HG03025 (cell line): ENCODE results near the gene MIPOL1.
"Not testable (repeated sequence)": the region's sequence is repeated elsewhere in the genome, so short reads cannot be mapped to it uniquely, and the experiment has no call there.

Source experiments
- ATAC-seq: cut with Tn5 transposase; IDR thresholded peaks from one replicate; pipeline ENCODE4 v1.9.1; 2021; ENCODE audit warnings: mild to moderate bottlenecking, moderate library complexity; ENCODE audit not compliant: unreplicated experiment, low FRiP score

Gene MIPOL1

DNA sequence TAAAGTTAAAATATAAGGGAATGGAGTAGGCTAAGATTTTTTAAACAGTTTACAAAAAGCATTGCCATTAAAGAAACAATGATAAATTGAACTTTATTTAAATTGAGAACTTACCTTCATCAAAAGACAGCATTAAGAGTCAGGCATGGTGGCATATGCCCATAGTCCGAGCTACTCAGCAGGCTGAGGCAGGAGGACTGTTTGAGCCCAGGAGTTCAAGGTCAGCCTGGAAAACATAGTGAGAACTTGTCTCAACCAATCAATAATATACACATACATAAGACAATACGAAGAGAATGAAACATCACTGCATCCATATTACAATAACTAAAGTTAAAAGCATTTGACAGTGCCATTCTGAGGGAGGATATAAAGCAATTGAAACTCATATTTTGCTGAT is 299.7 kb downstream of the MIPOL1 start:
- ATAC-seq, result no peak

DNA sequence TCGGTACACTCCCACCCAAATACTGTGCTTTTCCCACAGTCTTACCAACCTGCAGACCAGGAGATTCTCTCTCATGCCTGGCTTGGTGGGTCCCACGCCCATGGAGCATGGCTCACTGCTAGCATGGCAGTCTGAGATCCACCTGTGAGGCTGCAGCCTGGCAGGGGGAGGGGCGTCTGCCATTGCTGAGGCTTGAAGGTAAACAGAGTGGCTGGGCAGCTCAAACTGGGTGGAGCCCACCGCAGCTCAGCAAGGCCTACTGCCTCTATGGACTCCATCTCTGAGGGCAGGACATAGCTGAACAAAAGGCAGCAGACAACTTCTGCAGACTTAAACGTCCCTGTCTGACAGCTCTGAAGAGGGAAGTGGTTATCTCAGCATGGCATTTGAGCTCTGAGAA is 304.1 kb downstream of the MIPOL1 start:
- no peak for ATAC-seq

DNA sequence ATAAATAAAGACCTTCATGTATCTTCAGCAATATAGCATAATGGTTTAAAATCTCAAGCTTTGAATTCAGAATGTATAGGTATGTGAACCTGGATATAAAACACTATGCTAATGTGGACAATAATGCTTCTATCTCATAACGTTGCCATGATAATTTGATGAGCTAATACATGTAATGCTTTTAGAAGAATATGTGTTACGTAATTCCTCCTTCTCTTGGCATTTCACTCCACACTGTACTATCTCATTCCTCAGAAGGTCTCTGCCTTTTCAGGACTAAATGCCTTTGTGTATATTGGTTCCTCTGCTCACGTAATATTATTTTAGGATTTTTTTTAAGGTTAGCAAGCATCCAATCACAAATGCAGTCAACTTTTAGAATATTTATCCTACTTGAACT is 310.8 kb downstream of the MIPOL1 start:
- ATAC-seq, result no peak

DNA sequence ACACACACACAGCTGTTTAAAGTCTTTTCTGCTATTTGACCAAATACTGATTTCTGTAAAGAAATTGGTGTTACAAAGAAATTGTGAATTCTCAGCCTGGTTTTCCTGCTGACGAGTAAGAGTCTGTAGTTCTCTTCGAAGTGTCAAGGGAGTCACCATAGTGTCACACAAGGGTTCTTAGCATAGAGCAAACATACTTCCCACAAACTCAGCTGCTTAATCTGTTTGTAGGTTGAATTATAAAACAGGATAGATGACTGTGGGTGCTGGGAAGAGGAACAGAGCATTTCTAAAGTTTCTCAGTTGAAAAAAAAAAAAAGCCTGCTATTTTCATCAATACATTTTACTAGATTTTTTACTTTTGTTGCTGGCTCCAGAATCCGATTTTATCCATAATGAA is 314.4 kb downstream of the MIPOL1 start:
- no peak for ATAC-seq

DNA sequence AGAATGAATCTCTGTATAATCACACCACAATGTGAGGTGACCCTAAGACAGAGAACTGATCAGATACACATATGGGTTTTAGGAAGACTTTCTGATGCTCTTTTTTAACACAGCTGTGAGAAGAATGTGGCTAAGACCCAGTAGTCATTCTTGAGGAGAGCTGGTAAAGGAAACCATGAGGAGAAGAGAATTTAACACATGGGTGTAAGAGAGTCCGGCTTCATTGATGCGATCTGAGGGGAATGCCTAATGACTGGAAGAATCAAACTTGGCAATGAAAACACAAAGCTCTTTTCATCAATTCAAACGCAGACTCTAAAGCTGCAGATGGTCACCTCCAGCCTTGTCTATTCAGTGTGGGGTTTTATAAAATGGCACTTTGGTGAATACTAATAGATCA is 318.0 kb downstream of the MIPOL1 start:
- no peak for ATAC-seq

DNA sequence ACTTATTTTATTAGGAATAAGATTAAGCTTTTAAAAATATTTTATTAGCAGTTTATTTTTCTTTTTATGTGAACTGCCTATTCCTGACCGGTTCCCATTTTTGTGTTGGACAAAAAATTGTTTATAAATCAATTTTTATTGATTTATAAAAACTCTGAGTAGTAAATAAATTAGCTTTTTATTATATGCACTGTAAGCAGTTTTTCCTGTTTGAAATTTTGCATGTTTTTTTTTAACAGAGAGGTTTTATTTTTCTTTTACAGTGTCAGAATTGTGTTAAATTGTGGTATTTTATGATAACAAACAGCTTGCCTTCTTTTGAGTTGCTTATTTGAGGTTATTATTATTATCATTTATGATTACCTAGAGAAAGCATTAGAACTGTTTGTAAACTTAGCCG is 329.3 kb downstream of the MIPOL1 start:
- ATAC-seq, result no peak

DNA sequence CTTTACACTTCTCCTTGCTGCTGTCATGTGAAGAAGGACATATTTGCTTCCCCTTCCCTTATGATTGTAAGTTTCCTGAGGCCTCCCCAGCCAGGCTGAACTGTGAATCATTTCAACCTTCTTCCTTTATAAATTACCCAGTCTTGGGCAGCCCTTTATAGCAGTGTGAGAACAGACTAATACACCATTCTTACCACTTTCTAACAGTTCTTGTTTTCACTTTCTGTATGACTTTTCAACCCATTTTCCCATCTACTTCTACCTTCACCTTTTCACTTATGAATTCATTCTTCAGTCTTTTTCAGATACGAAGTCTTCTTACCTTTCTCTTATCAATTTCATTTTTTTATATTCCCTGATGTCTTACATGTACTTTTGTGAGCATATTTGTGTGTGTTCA is 342.3 kb downstream of the MIPOL1 start:
- no peak for ATAC-seq

DNA sequence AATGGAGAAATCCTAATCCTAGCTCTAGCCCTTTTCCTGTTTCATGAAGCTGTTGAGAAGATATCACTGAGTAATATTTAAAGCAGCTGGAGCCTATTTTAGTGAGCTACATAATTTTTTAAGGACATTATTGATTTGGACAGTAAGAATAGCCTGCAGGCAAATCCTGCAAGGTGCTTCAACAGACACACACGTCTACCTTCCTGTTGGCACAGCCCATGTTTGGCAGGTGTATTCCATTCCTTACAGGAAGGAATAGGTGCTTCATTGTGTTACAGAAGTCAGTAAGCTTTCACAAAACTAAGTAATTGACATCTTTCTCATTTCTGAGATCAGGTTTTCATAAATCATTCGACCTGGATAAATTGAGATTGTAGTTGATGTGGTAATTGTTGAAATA is 346.7 kb downstream of the MIPOL1 start:
- no peak for ATAC-seq

DNA sequence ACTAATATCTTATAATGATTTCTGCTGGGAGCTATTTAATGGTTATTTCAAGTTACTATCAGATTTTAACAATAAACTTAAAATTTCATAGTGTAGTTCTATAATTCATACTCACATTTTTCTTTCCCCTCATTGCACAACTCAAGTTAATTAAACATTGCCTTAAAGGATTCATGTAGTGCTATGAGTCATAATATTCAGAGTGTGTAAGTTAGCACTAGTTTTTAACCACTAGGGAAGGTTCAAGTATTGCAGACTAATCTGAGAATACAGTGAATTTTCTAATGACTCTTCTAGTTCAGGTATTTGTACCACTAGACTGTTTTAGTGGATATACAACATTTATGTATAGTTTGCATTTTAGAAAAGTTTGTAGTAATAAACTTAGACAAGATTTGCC is 347.4 kb downstream of the MIPOL1 start:
- ATAC-seq, result no peak

DNA sequence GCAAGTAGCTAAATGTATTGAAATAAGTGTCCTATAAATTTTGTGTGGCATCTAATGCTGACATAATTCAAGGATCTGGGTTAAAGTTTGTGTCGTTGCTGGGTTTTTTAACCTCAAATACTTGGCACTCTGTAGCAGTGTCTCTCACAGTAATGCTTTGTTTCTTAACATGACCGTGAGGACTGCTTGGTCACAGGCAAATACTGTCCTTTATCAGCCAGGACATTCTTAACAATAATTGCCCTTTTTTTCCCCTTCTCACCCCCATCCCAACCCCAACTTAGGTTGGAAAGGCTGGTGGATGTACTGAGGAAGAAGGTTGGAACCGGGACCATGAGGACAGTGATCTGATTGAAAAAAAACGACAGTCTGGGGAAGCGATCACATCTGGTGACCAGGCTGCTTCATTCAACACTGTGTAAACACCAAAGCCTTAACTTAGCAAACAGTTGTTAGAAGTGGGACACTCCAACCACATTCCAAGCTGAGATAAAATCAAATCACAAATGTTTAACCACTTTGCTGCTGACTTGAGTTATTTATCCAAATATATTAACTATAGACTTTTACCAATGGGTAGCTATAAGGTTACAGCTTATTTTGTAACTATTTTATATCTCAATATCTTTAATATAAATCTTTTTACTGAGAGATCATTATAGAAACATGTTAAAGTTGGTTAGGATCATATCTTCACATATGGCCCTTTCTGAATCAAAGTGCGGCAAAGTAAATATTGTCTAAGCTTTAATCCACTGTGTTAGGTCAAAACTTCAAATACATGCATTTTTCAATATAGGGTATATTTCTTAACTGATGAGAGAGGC is 349.1 kb downstream of the MIPOL1 start:
- ATAC-seq, result no peak

DNA sequence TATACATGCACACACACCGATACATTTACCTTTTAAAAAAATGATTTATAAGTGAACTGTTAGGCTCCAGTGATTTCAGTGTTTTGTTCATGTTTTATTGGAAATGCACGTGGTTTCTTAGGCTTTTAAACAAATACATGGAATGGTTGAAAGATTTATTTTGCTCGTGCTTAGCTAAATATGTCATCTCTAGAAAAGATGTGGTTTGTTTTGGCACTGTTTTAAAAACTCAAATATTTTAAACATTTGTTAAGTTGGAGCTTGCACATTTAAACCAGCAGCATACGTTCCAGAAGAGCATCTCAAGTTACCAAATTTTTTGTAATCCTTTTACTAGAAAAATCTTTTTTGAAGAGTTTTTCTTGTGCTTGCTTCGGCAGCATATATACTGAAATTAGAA is 352.8 kb downstream of the MIPOL1 start:
- ATAC-seq, result no peak

DNA sequence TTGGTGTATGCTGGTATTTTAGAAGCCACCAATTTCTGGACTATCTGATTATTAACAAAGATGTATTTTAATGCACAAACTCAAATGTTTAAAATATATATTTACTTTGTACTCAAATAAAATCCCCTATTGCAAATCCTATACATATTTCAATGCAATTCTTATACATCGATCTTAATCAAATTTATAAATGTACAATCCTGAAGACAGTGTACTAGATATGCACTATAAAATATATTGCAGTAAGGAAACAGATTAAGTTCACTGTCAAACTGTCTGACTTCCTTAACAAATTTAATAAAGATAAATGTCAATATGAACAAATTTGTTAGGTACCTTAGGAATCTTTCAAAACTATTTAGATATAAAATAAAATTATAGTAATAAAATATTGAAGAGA is 353.4 kb downstream of the MIPOL1 start:
- no peak for ATAC-seq

DNA sequence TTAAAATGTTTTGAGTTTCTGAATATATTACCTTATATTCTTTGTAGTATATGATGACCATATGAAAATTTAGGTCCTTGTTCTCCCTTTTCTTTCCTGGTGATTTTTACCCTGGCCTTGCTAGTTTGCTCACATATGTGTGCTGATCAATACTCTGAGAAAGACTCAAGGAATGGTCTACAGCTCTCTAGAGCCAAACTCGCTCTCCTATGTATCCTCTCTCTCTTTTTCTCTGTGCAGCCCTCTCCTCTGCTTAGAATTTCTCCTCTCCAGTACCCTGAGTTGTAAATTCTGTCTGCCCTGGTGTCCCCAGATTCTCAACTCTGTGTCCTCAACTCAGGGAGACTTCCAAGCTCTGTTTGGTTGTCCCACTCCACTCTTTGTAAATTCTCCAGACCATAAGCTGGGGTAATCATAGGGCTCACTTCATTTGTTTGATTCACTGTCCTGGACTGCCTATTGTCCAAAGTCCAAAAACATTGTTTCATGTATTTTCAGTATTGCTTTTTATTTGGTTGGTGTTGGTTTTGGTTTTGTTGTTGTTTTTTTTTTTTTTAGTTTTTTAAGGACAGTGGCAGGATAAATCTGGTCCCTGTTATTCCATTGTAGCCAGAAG is 356.3 kb downstream of the MIPOL1 start:
- ATAC-seq, result no peak

DNA sequence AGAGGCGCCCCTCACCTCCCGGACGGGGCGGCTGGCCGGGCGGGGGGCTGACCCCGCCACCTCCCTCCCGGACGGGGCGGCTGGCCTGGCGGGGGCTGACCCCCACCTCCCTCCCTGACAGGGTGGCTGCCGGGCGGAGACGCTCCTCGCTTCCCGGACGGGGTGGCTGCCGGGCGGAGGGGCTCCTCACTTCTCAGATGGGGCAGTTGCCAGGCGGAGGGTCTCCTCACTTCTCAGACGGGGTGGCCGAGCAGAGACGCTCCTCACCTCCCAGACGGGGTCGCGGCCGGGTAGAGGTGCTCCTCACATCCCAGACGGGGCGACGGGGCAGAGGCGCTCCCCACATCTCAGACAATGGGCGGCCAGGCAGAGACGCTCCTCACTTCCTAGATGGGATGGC is 357.9 kb downstream of the MIPOL1 start:
- ATAC-seq, result not testable (repeated sequence)

DNA sequence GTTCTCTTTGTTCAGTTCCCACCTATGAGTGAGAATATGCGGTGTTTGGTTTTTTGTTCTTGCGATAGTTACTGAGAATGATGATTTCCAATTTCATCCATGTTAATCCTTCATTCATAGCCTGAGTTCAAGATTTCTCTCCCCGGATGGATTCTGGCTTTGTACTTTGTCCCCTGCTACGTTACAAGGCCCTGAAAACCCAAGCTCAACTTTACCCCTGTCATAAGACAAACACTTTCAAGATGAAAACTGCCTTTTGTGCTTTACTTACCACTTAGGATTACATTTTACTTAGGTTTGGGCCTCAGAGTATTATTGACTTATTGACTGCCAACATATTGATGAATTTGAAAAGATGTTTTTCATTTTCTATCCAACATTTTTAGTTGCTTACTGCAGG is 361.0 kb downstream of the MIPOL1 start:
- ATAC-seq, result no peak

DNA sequence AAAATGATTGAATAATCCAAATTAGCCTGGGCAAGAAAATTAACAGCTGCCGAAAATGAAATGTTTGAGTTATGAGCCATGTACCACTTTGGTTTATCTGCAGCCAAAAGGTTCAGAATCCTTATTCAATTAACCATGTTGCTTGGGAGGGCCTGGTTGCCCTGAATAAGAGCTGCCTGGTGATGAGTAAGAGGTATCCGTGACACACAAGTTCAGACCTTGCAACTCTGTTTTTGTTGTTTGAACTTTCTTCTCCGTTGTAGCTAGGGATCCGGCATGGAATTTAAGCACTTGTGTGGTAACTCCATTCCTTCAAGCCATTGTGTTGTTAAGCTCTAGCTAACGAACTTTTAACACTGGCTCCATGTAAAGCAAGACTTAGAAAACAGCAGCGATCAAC is 361.6 kb downstream of the MIPOL1 start:
- ATAC-seq, result no peak

DNA sequence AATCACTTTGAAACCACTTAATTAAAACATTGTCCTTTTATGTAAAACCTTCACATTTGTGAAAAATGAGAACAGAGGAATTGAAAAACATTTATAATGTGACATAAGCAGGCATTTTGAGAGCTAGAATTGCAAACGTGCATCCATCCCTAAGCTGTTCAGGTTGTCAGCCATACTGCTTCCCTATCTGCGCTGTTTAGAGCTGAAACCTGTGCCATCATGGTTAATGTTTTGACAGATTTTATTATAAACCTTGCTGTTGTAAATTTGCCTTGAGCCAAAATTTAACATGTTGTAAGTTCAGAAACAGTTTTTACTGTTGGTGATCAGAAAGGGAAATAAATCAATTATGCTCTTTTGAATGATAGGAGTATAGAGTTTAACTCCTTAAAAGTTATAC is 365.5 kb downstream of the MIPOL1 start:
- ATAC-seq, result no peak

DNA sequence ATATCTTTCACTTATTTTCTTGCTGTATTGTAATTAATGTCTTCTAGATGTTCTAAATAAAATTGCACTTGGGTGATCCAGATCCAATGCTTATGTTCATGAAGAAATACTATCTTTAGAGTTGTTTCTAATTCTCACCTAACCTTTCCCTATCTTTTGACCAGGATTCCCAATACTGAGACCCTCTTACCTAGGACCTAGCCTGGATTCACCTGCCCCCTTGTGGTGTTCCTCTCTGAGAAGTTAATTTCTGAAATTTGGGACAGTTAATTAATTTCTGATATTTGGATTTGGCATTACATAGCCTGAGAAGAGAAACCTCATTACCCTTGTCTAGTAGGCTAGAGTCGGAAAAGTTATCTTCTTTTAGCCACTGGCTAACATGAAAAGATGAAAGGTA is 367.8 kb downstream of the MIPOL1 start:
- ATAC-seq, result no peak

DNA sequence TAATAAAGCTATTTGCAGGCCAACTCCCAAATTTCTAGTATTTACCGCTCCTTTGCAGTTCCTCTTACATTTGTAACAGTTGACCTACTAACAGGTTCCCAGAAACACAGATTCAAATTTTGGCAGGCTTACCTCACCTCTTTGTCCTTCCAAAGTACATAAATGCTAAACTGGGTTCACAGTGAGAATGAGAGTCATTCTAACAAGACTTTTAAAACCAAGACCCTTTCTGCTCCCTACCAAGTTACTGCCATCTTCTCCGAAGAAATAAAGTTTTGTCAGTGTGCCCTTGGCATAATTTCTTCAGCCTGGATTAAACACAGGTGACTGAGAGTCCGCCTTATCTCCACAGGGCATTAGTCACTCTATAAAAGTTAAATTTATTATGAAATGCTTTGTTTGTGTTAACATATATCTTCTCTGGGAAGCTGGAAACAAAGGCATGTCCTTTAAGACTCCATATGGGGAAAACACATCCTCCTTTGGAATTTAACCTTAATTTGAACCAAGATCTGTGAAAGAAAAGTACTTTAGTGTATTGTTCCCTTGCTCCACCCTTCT is 369.2 kb downstream of the MIPOL1 start:
- ATAC-seq, result no peak

DNA sequence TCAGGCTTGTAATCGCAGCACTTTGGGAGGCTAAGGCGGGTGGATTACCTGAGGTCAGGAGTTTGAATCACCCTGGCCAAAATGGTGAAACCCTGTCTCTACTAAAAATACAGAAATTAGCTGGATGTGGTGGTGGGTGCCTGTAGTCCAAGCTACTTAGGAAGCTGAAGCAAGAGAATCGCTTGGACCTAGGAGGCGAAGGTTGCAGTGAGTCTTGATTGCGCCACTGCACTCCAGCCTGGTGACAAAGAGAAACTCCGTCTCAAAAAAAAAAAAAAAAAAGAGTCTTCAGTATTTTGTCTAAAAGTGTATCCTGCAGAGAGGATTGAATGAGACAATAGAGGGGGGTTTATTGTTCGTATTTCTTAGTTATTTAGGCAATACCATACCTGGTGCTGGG is 372.0 kb downstream of the MIPOL1 start:
- ATAC-seq, result no peak

DNA sequence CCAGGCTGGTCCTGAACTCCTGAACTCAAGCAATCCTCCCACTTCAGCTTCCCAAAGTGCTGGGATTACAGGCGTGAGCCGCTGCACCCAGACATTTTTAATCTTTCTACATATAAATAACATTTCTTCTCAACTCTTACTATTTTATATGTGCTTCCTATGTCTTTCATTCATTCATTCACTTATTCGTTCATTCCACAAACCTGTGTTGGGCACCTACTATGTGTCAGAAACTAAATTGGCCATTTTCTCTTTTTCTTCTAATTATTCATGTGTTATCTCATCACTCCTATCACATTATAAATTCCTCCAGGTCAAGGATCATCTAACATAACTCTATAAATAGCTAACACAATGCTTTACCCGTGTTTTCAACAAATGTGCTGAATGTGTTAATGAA is 373.7 kb downstream of the MIPOL1 start:
- no peak for ATAC-seq

DNA sequence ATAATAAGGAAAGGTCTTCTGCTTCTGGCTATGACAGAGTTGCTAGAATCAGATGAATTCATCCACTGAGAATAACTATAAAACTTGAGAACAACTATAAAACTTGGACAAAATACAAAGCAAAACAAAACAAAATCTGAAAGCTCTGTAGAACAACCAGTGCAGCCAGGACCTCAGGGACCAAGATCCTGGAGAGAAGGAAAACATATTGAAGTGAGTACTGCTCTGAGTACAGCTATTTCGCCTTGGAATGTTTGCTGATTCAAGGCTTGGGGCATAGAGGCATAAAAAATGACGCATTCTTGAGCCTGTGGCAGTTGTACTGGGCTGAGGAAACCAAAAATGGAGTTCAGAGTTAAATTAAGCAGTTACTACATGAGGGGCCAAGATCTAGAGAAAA is 375.6 kb downstream of the MIPOL1 start:
- ATAC-seq, result no peak
